K562 (cell line): Measurements from ENCODE around the gene KCNH2. TPM values are rescaled to one million over a fixed set of nuclear protein-coding genes. Genes with fewer than 3 reads are reported as not detected.

Experiments
- EZH2 ChIP-seq: IDR thresholded peaks from 2 replicates; pipeline ENCODE4 v1.6.1; 2012; ENCODE audit warnings: low read depth, mild to moderate bottlenecking, inconsistent platforms, low read length, borderline replicate concordance
- HDAC6 ChIP-seq: IDR thresholded peaks from 2 replicates; pipeline ENCODE4 v1.6.1; 2012; ENCODE audit warnings: low read depth, mild to moderate bottlenecking, control low read depth, inconsistent platforms, low read length, moderate library complexity
- KLF10 ChIP-seq: fragments of 250-450 bp; sonication (Bioruptor Pico); IDR thresholded peaks from 2 replicates; pipeline ENCODE4 v1.6.1; 2021; ENCODE audit warnings: matching md5 sums
- MLX ChIP-seq, 2 experiments: fragments of 450-650 bp in 1 of 2; sonication (generic) in 1 of 2; formaldehyde crosslinking; conservative IDR thresholded peaks; 2 replicates each; pipeline versions ENCODE4 v1.4.0 to v1.8.1; 2020 to 2022; ENCODE audit warnings: mild to moderate bottlenecking in 1 of 2, missing genetic modification reagents in 1 of 2
- MNT ChIP-seq, 2 experiments: fragments of 450-650 bp; conservative IDR thresholded peaks; 2 replicates each; pipeline ENCODE4 v1.6.1; 2017; ENCODE audit warnings: mild to moderate bottlenecking in 2 of 2, moderate library complexity in 2 of 2
- MYC ChIP-seq, 2 experiments: fragments of 250-450 bp in 1 of 2; sonication (Bioruptor Pico) in 1 of 2; IDR thresholded peaks; 2 replicates each; pipeline versions ENCODE4 v1.5.1 to v1.6.1; 2012 to 2021; ENCODE audit warnings: low read depth in 2 of 2, borderline replicate concordance in 1 of 2, improper control_type of control experiment in 1 of 2, low read length in 1 of 2, mild to moderate bottlenecking in 1 of 2, moderate library complexity in 1 of 2
- PRMT5 ChIP-seq: sonication (generic); formaldehyde crosslinking; IDR thresholded peaks from 2 replicates; pipeline ENCODE4 v1.5.0; 2020; ENCODE audit warnings: missing genetic modification reagents
- PTBP1 ChIP-seq: fragments of 200-400 bp; formaldehyde crosslinking; IDR thresholded peaks from 2 replicates; pipeline ENCODE4 v1.6.1; 2017; ENCODE audit warnings: low read depth, low read length
- PURB ChIP-seq: sonication (generic); formaldehyde crosslinking; IDR thresholded peaks from 2 replicates; pipeline ENCODE4 v1.9.0; 2021; ENCODE audit warnings: low read depth, mild to moderate bottlenecking, missing genetic modification reagents
- RNF219 ChIP-seq: fragments of 250-450 bp; sonication (Bioruptor Pico); IDR thresholded peaks from 2 replicates; pipeline ENCODE4 v1.5.0; 2022; ENCODE audit warnings: mild to moderate bottlenecking
- SRSF7 ChIP-seq: fragments of 200-400 bp; formaldehyde crosslinking; optimal IDR thresholded peaks from 2 replicates; pipeline ENCODE3; 2017; ENCODE audit warnings: mild to moderate bottlenecking, low read depth, low read length
- STAT5A ChIP-seq: IDR thresholded peaks from 2 replicates; pipeline ENCODE4 v1.6.1; 2012; ENCODE audit warnings: low read length, inconsistent platforms, borderline replicate concordance
- SUPT5H ChIP-seq: fragments of 450-650 bp; IDR thresholded peaks from 2 replicates; pipeline ENCODE4 v1.6.1; 2016
- TRIM24 ChIP-seq, 2 experiments: fragments of 450-650 bp; IDR thresholded peaks; 2 replicates each; pipeline ENCODE4 v1.6.1; 2016
- ZEB2 ChIP-seq: fragments of 450-650 bp; IDR thresholded peaks from 2 replicates; pipeline ENCODE4 v1.6.1; 2016
- ZFP30 ChIP-seq: fragments of 250-450 bp; sonication (Bioruptor Pico); IDR thresholded peaks from 2 replicates; pipeline ENCODE4 v1.8.0; 2022; ENCODE audit warnings: moderate library complexity, mild to moderate bottlenecking, inconsistent platforms, borderline replicate concordance
- ZKSCAN8 ChIP-seq: fragments of 200-800 bp; sonication (Bioruptor generic); IDR thresholded peaks from 2 replicates; pipeline ENCODE4 v1.6.1; 2016; ENCODE audit warnings: missing genetic modification characterization, missing compliant biosample characterization
- ZNF212 ChIP-seq: fragments of 450-650 bp; formaldehyde crosslinking; IDR thresholded peaks from 2 replicates; pipeline ENCODE4 v1.4.0; 2020; ENCODE audit warnings: mild to moderate bottlenecking
- ZNF592 ChIP-seq: fragments of 450-650 bp; IDR thresholded peaks from 2 replicates; pipeline ENCODE4 v1.6.1; 2017; ENCODE audit warnings: antibody characterized with exemption, mild to moderate bottlenecking
- ZNF830 ChIP-seq: fragments of 250-450 bp; sonication (Bioruptor Pico); IDR thresholded peaks from 2 replicates; pipeline ENCODE4 v1.5.0; 2021; ENCODE audit warnings: mild to moderate bottlenecking
- polyA plus RNA-seq, 8 experiments: library from polyadenylated mRNA; depleted of rRNA in 4 of 8; stranded (reverse) in 5 of 8; unstranded in 3 of 8; fragments of >200 nt; fragmentation: Nextera tagmentation in 2 of 8; fragmentation: Illumina TruSeq in 1 of 8; extraction: Ambion mirVana in 2 of 8; extraction: Trizol in 1 of 8; gene quantifications; 2 replicates each; pipeline versions ENCODE4 v1.2.1 to v1.2.3, GENCODE V29; 2011 to 2014; ENCODE audit warnings: inconsistent platforms in 1 of 8, missing spikeins in 1 of 8
- total RNA-seq, 7 experiments: library from RNA; depleted of rRNA in 6 of 7; stranded (reverse); fragments of >200 nt in 6 of 7; fragmentation: Illumina TruSeq in 2 of 7; extraction: Trizol in 2 of 7; gene quantifications; 2 replicates each; pipeline versions ENCODE4 v1.2.1 to v1.2.3, GENCODE V29; 2011 to 2021; ENCODE audit warnings: low replicate concordance in 1 of 7

KCNH2 gene
- total and polyA plus RNA-seq, 9 of the 15 experiments (the other 6 are each of a cell fraction or from before 2014, with no cell fraction given), result 18.1 to 368 (median 218) TPM

GRCh38 chr7:151017953-151018420 lies 39.9 kb upstream of the KCNH2 start (continued):
- TF ChIP-seq SUPT5H, result peak; percentile 67
- peak; percentile 58 to 82; a peak in 3 of 4 replicates for TF ChIP-seq MNT (conservative IDR thresholded peaks at IDR 0.05)
- TF ChIP-seq EZH2, result no peak
- peak; percentile 79 for TF ChIP-seq ZNF592
- 0 out of 2 replicates have a peak, but pooled peaks have one; percentile 63 for TF ChIP-seq PTBP1
- no peak for TF ChIP-seq ZKSCAN8 (CRISPR knock-in tag)
- peak in 1 of 2 experiments; percentile 19; a peak in 1 of 4 replicates for TF ChIP-seq MLX (CRISPR knock-in tag; conservative IDR thresholded peaks at IDR 0.05)
- no peak for TF ChIP-seq PRMT5 (CRISPR knock-in tag)
- TF ChIP-seq RNF219, result no peak
- 0 out of 2 replicates have a peak, but pooled peaks have one; percentile 33 for TF ChIP-seq ZNF830 (CRISPR knock-in tag)
- TF ChIP-seq KLF10 (CRISPR knock-in tag), result no peak
- TF ChIP-seq MYC (IDR thresholded peaks at IDR 0.05; ENCODE audit: low read depth, low read length), result peak; percentile 76
- no peak; the same call in 1 of the 2 replicates for TF ChIP-seq MYC (CRISPR knock-in tag; IDR thresholded peaks at IDR 0.05; ENCODE audit: borderline replicate concordance, low read depth)
- TF ChIP-seq TRIM24 (IDR thresholded peaks at IDR 0.05), result peak in 1 of 2 experiments; percentile 28; a peak in 1 of 4 replicates
- TF ChIP-seq SRSF7, result no peak
- TF ChIP-seq PURB (CRISPR knock-in tag), result no peak
- TF ChIP-seq STAT5A, result no peak
- TF ChIP-seq ZNF212, result 0 out of 2 replicates have a peak, but pooled peaks have one; percentile 58
- TF ChIP-seq ZFP30 (CRISPR knock-in tag), result no peak
- peak; percentile 52; the same call in 1 of the 2 replicates for TF ChIP-seq ZEB2
- no peak for TF ChIP-seq HDAC6
